Vagina (tissue), 2 donors: Measurements from ENCODE around the gene COIL. TPM values are rescaled to one million over a fixed set of nuclear protein-coding genes. Genes with fewer than 3 reads are reported as not detected.

Source experiments
- DNase-seq, 2 donors: peaks; one replicate each; pipeline ENCODE4 v3.0.0-alpha.2; 2017; ENCODE audit errors: extremely low spot score in 2 of 2
- H3K27ac ChIP-seq: fragments of 200-600 bp; sonication (generic); one replicate; pipeline ENCODE4 v1.5.1; 2019
- H3K27me3 ChIP-seq: fragments of 200-600 bp; sonication (generic); one replicate; pipeline ENCODE4 v1.5.1; 2019
- H3K36me3 ChIP-seq, 2 donors: fragments of 200-600 bp; sonication (generic); one replicate each; pipeline ENCODE4 v1.5.1; 2017 to 2019
- H3K4me1 ChIP-seq: fragments of 200-600 bp; sonication (generic); one replicate; pipeline ENCODE4 v1.5.1; 2019
- H3K4me3 ChIP-seq, 2 donors: fragments of 200-600 bp; sonication (generic); 1 replicate in 1 of 2; 2 replicates in 1 of 2; pipeline ENCODE4 v1.5.1; 2016 to 2019
- H3K9me3 ChIP-seq: fragments of 200-600 bp; sonication (generic); one replicate; pipeline ENCODE4 v1.5.1; 2019
- POLR2A ChIP-seq, 2 donors: fragments of 450-650 bp; IDR thresholded peaks; one replicate each; pipeline ENCODE4 v1.6.1; 2017; ENCODE audit warnings: antibody characterized with exemption in 2 of 2, mild to moderate bottlenecking in 2 of 2, moderate library complexity in 2 of 2
- POLR2AphosphoS5 ChIP-seq, 2 donors: sonication (generic); formaldehyde crosslinking; IDR thresholded peaks; one replicate each; pipeline ENCODE4 v1.9.0; 2017; ENCODE audit warnings: antibody characterized with exemption in 2 of 2, mild to moderate bottlenecking in 2 of 2, low read depth in 1 of 2; ENCODE audit not compliant: insufficient read depth in 1 of 2
- intact Hi-C: fragments of 100-400 bp; cut with DNase I; formaldehyde crosslinking; loops from one replicate; pipeline ENCODE4 v1.15.1; 2023
- total RNA-seq: library from RNA; depleted of rRNA; stranded (reverse); fragments of >200 nt; gene quantifications from one replicate; pipeline ENCODE4 v1.2.3, GENCODE V29; 2016
- TF ChIP-seq, protein P1 (sequence below), 3 experiments: fragments of 450-650 bp in 2 of 3; fragments of 200-600 bp in 1 of 3; sonication (generic) in 1 of 3; IDR thresholded peaks; one replicate each; pipeline ENCODE4 v1.5.1; 2017 to 2019; ENCODE audit warnings: antibody characterized with exemption in 3 of 3, mild to moderate bottlenecking in 2 of 3, moderate library complexity in 2 of 3

The COIL gene
- total RNA-seq, 1 donor from 2014 or later = 9.8 TPM

DNA sequence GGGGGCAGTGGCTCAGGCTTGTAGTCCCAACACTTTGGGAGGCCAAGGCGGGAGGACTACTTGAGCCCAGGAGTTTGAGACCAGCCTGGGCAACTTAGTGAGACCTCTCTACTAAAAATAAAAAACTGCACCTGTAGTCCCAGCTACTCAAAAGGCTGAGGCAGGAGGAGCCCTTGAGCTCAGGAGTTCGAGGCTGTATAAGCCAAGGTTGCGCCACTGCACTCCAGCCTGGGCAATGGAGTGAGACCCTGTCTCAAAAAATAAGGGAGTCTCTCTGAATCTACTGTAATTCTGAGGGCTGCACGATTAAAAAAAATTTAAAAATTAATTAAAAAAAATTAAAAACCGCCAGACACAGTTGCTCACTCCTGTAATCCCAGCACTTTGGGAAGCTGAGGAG lies 3.9 kb downstream of the COIL start:
- Histone ChIP-seq H3K27me3 (no peaks in the 10 kb centered on the region), H3K9me3 (no peaks in the 10 kb centered on the region), H3K36me3 (peaks cover 0 to 3% of the 10 kb centered on the region in 2 donors), H3K4me1 (peaks cover 28% of the 10 kb centered on the region), H3K4me3 (no peak overlapping the region), H3K27ac (no peak overlapping the region)
- no peak for TF ChIP-seq POLR2AphosphoS5 (IDR thresholded peaks at IDR 0.05; ENCODE audit: insufficient read depth in 1 of 2, low read depth in 1 of 2)
- no peak for DNase-seq
- intact Hi-C loops = no loop called here

DNA sequence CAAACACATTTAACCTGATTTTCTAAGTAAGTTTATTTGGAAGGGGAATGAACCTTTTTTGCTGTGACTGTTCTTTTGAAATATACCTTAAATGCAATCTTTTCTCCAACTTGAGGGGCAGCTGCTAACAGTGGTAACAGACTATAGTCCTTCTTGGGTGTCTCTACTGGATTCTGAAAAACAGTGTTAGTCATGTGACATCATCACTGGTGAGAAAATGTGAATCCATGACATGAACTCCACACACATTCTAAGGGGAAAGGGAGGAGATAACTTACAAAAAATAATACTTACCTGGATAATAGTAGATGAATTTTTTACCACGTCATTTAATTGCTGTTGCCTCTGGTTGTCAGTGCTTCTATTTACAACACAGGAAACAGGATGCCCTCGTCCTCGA lies 11.3 kb downstream of the COIL start:
- Histone ChIP-seq H3K4me3 (no peak overlapping the region), H3K4me1 (no peaks in the 10 kb centered on the region), H3K9me3 (no peaks in the 10 kb centered on the region), H3K27ac (no peak overlapping the region), H3K36me3 (peaks cover 3 to 39% of the 10 kb centered on the region in 2 donors), H3K27me3 (no peaks in the 10 kb centered on the region)
- no peak for TF ChIP-seq POLR2AphosphoS5 (IDR thresholded peaks at IDR 0.05; ENCODE audit: insufficient read depth in 1 of 2, low read depth in 1 of 2)
- TF ChIP-seq, protein P1, sequence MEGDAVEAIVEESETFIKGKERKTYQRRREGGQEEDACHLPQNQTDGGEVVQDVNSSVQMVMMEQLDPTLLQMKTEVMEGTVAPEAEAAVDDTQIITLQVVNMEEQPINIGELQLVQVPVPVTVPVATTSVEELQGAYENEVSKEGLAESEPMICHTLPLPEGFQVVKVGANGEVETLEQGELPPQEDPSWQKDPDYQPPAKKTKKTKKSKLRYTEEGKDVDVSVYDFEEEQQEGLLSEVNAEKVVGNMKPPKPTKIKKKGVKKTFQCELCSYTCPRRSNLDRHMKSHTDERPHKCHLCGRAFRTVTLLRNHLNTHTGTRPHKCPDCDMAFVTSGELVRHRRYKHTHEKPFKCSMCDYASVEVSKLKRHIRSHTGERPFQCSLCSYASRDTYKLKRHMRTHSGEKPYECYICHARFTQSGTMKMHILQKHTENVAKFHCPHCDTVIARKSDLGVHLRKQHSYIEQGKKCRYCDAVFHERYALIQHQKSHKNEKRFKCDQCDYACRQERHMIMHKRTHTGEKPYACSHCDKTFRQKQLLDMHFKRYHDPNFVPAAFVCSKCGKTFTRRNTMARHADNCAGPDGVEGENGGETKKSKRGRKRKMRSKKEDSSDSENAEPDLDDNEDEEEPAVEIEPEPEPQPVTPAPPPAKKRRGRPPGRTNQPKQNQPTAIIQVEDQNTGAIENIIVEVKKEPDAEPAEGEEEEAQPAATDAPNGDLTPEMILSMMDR (IDR thresholded peaks at IDR 0.05) = no peak
- TF ChIP-seq POLR2A (IDR thresholded peaks at IDR 0.05) = no peak
- intact Hi-C loops = no loop called here
- DNase-seq = no peak

DNA sequence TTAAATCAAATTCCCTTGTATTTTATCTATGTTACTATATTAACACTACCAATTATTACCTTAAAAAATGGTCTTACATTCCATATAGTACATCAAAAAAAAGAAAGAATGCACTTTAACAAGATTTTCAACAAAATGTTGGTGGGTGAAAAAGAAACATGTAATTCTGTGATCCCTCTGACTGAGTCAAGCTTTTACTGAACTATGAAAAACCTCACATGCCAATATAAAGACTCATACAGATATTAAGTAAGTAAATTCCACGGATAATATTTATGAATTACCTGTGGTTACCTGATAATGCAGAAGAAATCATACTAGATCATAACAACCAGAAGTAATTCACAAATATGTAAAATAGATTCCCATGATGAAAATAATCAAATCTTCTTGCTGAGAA lies 12.4 kb downstream of the COIL start:
- intact Hi-C loops = no loop called here
- Histone ChIP-seq H3K4me1 (no peaks in the 10 kb centered on the region), H3K36me3 (peaks cover 3 to 50% of the 10 kb centered on the region in 2 donors)

DNA sequence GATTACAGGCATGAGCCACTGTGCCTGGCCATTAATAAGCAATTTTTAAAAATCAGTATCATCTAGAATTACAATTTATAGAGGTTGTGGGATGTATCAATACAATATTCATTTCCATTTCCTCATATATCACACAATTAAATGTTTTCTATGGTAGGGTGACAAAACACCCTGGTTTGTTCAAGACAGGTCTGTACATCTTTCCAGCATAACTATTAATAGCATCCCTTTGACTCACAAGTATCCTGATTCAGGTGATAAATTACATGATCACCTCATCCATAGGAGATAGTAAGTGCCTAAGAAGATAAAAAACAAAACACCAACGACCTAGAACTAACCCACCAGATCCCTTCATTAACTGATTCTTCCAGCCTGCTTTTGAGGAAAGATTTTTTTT lies 13.1 kb downstream of the COIL start:
- no peaks in the 10 kb centered on the region for H3K9me3 ChIP-seq
- no peaks in the 10 kb centered on the region for H3K4me1 ChIP-seq
- H3K4me3 ChIP-seq = no peak overlapping the region
- H3K36me3 ChIP-seq = peaks cover 3 to 54% of the 10 kb centered on the region in 2 donors
- TF ChIP-seq POLR2AphosphoS5 (IDR thresholded peaks at IDR 0.05; ENCODE audit: insufficient read depth in 1 of 2, low read depth in 1 of 2) = no peak
- H3K27me3 ChIP-seq = no peaks in the 10 kb centered on the region
- intact Hi-C loops = no loop called here
- no peak for DNase-seq
- no peak overlapping the region for H3K27ac ChIP-seq

More for the DNA sequence above, 12.4 kb downstream of the COIL start:
- TF ChIP-seq POLR2A (IDR thresholded peaks at IDR 0.05) (no peak), POLR2AphosphoS5 (IDR thresholded peaks at IDR 0.05; ENCODE audit: insufficient read depth in 1 of 2, low read depth in 1 of 2) (no peak)
- TF ChIP-seq, protein P1 (IDR thresholded peaks at IDR 0.05) = no peak
- Histone ChIP-seq H3K4me3 (no peak overlapping the region), H3K27ac (no peak overlapping the region), H3K27me3 (no peaks in the 10 kb centered on the region), H3K9me3 (no peaks in the 10 kb centered on the region)
- DNase-seq = no peak

DNA sequence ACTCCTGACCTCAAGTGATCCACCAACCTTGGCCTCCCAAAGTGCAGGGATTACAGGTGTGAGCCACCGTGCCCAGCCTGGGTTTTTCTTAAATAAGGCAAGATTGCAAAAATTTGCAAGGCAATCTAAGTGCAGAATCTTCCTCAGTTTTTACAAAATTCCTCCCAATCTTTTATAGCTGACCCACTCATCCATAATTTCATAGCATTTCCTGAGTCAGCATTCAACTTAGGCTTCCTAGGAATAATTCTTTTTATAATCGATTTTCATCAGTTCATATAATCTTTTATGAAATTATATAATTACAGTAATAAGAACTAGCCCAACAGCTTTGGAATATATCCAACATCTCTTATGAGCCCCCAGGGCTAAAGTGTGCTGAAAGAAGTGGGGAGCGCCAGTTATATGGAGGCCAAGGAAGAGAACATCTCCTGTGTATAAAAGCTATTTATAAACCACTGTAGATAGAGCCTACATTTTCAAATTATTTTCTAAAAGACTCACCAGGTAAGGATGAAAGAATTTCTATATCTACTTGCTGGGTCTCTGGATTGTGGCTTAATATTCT lies 14.8 kb downstream of the COIL start:
- H3K27me3 ChIP-seq = no peaks in the 10 kb centered on the region
- H3K4me3 ChIP-seq = no peak overlapping the region
- intact Hi-C loops = no loop called here
- peaks cover 3 to 65% of the 10 kb centered on the region in 2 donors for H3K36me3 ChIP-seq
- no peak for DNase-seq
- no peaks in the 10 kb centered on the region for H3K9me3 ChIP-seq
- TF ChIP-seq POLR2AphosphoS5 (IDR thresholded peaks at IDR 0.05; ENCODE audit: insufficient read depth in 1 of 2, low read depth in 1 of 2) (no peak), POLR2A (IDR thresholded peaks at IDR 0.05) (no peak)
- TF ChIP-seq, protein P1 (IDR thresholded peaks at IDR 0.05) = no peak
- H3K27ac ChIP-seq = no peak overlapping the region
- no peaks in the 10 kb centered on the region for H3K4me1 ChIP-seq

DNA sequence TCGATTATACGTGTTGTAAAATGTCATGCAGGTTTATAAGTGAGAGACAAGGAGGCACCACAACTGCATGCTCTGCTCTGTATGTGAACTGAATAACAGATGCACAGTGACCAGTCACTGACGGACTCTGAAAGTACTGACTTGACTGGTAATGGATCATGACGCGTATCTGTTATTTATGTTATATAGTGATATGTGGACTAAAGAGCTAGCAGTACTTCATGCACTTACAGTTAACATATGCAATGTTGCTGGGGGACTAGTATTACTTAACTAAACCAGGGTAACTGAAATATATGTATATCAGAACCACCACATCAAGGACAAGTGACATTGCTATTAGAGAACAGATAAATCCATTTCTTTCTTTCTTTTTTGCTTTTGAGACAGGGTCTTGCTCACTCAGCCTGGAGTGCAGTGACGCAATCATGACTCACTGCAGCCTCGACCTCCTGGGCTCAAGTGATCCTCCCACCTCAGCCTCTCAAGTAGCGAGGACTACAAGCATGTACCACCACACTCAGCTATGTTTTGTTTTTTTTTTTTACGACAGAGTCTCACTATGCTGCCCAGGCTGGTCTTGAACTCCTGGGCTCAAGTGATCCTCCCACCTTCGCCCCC lies 17.2 kb downstream of the COIL start:
- Histone ChIP-seq H3K36me3 (peaks cover 3 to 48% of the 10 kb centered on the region in 2 donors), H3K27me3 (no peaks in the 10 kb centered on the region), H3K27ac (no peak overlapping the region), H3K4me3 (no peak overlapping the region), H3K9me3 (no peaks in the 10 kb centered on the region), H3K4me1 (no peaks in the 10 kb centered on the region)
- TF ChIP-seq, protein P1 (IDR thresholded peaks at IDR 0.05) = no peak
- TF ChIP-seq POLR2A (IDR thresholded peaks at IDR 0.05) = no peak
- TF ChIP-seq POLR2AphosphoS5 (IDR thresholded peaks at IDR 0.05; ENCODE audit: insufficient read depth in 1 of 2, low read depth in 1 of 2) = no peak
- DNase-seq = no peak
- intact Hi-C loops = loop anchor here (5.0 kb wide), 1 partner anchor 126 kb away; no protein-coding TSS in a partner anchor
